Neural progenitor cell (in vitro differentiated cells): ENCODE results near the gene IL12A. TPM values are rescaled to one million over a fixed set of nuclear protein-coding genes. Genes with fewer than 3 reads are reported as not detected.

ENCODE experiments used
- DNase-seq: peaks from one replicate; pipeline ENCODE4 v3.0.0-alpha.2; 2016; ENCODE audit warnings: low spot score
- H2AFZ ChIP-seq: fragments of 200-600 bp; sonication (generic); replicated peaks from 2 replicates; pipeline ENCODE4 v1.6.1; 2016; ENCODE audit warnings: antibody characterized with exemption
- H3F3A ChIP-seq: fragments of 200-600 bp; sonication (generic); 2 replicates; pipeline ENCODE4 v1.6.1; 2016; ENCODE audit warnings: antibody characterized with exemption, low read depth
- H3K27ac ChIP-seq: fragments of 200-600 bp; sonication (generic); 2 replicates; pipeline ENCODE4 v1.5.1; 2016; ENCODE audit warnings: mild to moderate bottlenecking
- H3K27me3 ChIP-seq: fragments of 200-600 bp; sonication (generic); 2 replicates; pipeline ENCODE4 v1.6.1; 2016; ENCODE audit warnings: mild to moderate bottlenecking, moderate library complexity
- H3K36me3 ChIP-seq: fragments of 200-600 bp; sonication (generic); 2 replicates; pipeline ENCODE4 v1.5.1; 2016
- H3K4me1 ChIP-seq: fragments of 200-600 bp; sonication (generic); 2 replicates; pipeline ENCODE4 v1.6.1; 2016; ENCODE audit warnings: mixed run types
- H3K4me2 ChIP-seq: fragments of 200-600 bp; sonication (generic); 2 replicates; pipeline ENCODE4 v1.6.1; 2016
- H3K4me3 ChIP-seq: fragments of 200-600 bp; sonication (generic); 2 replicates; pipeline ENCODE4 v1.5.1; 2016
- H3K79me2 ChIP-seq: fragments of 200-600 bp; sonication (generic); 2 replicates; pipeline ENCODE4 v1.6.1; 2016; ENCODE audit warnings: low read depth
- H3K9ac ChIP-seq: fragments of 200-600 bp; sonication (generic); 2 replicates; pipeline ENCODE4 v1.6.1; 2016
- H3K9me3 ChIP-seq: fragments of 200-600 bp; sonication (generic); 2 replicates; pipeline ENCODE4 v1.5.1; 2016; ENCODE audit warnings: low read depth
- H4K20me1 ChIP-seq: fragments of 200-600 bp; sonication (generic); 2 replicates; pipeline ENCODE4 v1.6.1; 2016; ENCODE audit warnings: low read depth
- H3K27ac Mint-ChIP-seq: 3 replicates; pipeline ENCODE4 v1.8.0; 2021; ENCODE audit warnings: mixed read lengths
- H3K27me3 Mint-ChIP-seq: 2 replicates; pipeline ENCODE4 v1.8.0; 2022; ENCODE audit warnings: low read depth, mild to moderate bottlenecking, inconsistent platforms, moderate library complexity, mixed read lengths; ENCODE audit not compliant: insufficient read depth
- H3K36me3 Mint-ChIP-seq: 3 replicates; pipeline ENCODE4 v1.8.0; 2021; ENCODE audit warnings: mixed read lengths
- H3K4me1 Mint-ChIP-seq: 3 replicates; pipeline ENCODE4 v1.8.0; 2021; ENCODE audit warnings: mixed read lengths
- H3K4me3 Mint-ChIP-seq: 3 replicates; pipeline ENCODE4 v1.8.0; 2021; ENCODE audit warnings: mild to moderate bottlenecking, moderate library complexity, mixed read lengths
- H3K9me3 Mint-ChIP-seq: 3 replicates; pipeline ENCODE4 v1.8.0; 2020; ENCODE audit warnings: mixed read lengths
- EZH2 ChIP-seq: fragments of 200-600 bp; sonication (generic); IDR thresholded peaks from 2 replicates; pipeline ENCODE4 v1.6.1; 2017; ENCODE audit warnings: antibody characterized with exemption, mild to moderate bottlenecking, moderate library complexity
- EZH2phosphoT487 ChIP-seq: fragments of 200-600 bp; sonication (generic); IDR thresholded peaks from 2 replicates; pipeline ENCODE4 v1.6.1; 2017; ENCODE audit warnings: antibody characterized with exemption
- total RNA-seq: library from RNA; depleted of rRNA; stranded (reverse); fragments of >200 nt; gene quantifications from 2 replicates; pipeline ENCODE4 v1.2.3, GENCODE V29; 2015; ENCODE audit warnings: low replicate concordance
- TF ChIP-seq, protein P1 (sequence below): fragments of 200-600 bp; sonication (generic); IDR thresholded peaks from 2 replicates; pipeline ENCODE4 v1.5.1; 2017; ENCODE audit warnings: antibody characterized with exemption, mild to moderate bottlenecking

The IL12A gene
- total RNA-seq, 1 donor from 2014 or later: 0.79 TPM

DNA sequence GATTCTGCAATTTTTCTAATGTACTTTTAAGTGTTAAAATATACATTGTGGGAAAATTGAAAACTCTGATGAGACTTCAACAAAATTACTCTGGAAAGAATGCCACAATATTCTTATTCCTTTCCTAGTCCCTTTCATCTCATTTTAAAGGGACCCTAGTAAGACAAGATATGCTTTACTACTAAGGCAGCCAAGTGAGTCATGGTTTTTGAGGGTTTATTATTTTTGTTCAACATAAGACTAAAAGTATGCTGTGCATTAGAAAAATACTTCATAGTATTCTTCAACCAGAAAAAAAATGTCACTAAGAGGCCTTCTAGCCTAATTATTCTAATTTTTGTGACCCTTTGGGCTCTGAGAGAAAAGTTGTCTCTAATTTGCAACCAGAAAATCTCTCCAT lies 7.4 kb downstream of the IL12A start:
- H3K36me3 Mint-ChIP-seq: no peaks in the 10 kb centered on the region
- Histone ChIP-seq H3K4me3 (no peak overlapping the region), H3F3A (peaks cover 5% of the 10 kb centered on the region), H3K79me2 (no peaks in the 10 kb centered on the region), H3K36me3 (no peaks in the 10 kb centered on the region), H3K27me3 (no peaks in the 10 kb centered on the region), H3K9ac (no peak overlapping the region), H3K4me1 (peaks cover 6% of the 10 kb centered on the region), H4K20me1 (no peaks in the 10 kb centered on the region), H3K27ac (no peak overlapping the region), H3K9me3 (no peaks in the 10 kb centered on the region), H2AFZ (no peak overlapping the region), H3K4me2 (no peak overlapping the region)
- H3K27me3 Mint-ChIP-seq: no peaks in the 10 kb centered on the region
- H3K27ac Mint-ChIP-seq: no peak overlapping the region
- DNase-seq: no peak
- no peak for TF ChIP-seq EZH2phosphoT487
- TF ChIP-seq EZH2: no peak
- TF ChIP-seq, protein P1, sequence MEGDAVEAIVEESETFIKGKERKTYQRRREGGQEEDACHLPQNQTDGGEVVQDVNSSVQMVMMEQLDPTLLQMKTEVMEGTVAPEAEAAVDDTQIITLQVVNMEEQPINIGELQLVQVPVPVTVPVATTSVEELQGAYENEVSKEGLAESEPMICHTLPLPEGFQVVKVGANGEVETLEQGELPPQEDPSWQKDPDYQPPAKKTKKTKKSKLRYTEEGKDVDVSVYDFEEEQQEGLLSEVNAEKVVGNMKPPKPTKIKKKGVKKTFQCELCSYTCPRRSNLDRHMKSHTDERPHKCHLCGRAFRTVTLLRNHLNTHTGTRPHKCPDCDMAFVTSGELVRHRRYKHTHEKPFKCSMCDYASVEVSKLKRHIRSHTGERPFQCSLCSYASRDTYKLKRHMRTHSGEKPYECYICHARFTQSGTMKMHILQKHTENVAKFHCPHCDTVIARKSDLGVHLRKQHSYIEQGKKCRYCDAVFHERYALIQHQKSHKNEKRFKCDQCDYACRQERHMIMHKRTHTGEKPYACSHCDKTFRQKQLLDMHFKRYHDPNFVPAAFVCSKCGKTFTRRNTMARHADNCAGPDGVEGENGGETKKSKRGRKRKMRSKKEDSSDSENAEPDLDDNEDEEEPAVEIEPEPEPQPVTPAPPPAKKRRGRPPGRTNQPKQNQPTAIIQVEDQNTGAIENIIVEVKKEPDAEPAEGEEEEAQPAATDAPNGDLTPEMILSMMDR: no peak
- H3K4me1 Mint-ChIP-seq: peaks cover 10% of the 10 kb centered on the region
- H3K9me3 Mint-ChIP-seq: peaks cover 8% of the 10 kb centered on the region
- no peak overlapping the region for H3K4me3 Mint-ChIP-seq

DNA sequence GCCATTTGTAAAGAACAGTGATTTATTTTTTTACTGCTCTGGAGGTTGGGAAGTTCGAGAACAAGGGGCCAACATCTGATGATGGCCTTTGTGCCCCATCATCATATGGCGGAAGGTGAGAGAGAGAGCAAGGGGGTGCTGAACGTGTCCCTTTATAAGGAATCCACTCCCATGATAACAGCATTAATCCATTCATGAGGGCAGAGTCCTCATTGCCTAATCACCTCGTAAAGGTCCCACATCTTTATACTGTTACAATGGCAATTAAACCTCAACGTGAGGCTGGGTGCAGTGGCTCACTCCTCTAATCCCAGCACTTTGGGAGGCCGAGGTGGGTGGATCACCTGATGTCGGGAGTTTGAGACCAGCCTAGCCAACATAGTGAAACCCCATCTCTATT lies 8.3 kb downstream of the IL12A start:
- no peaks in the 10 kb centered on the region for H3K9me3 ChIP-seq
- no peak overlapping the region for H3K27ac ChIP-seq
- H3K9me3 Mint-ChIP-seq: no peaks in the 10 kb centered on the region
- no peak overlapping the region for H3K27ac Mint-ChIP-seq
- no peaks in the 10 kb centered on the region for H4K20me1 ChIP-seq
- peaks cover 20% of the 10 kb centered on the region for H3K4me1 Mint-ChIP-seq
- peaks cover 14% of the 10 kb centered on the region for H3F3A ChIP-seq
- H3K9ac ChIP-seq: no peak overlapping the region
- DNase-seq: no peak
- no peaks in the 10 kb centered on the region for H3K79me2 ChIP-seq
- H3K27me3 Mint-ChIP-seq: peaks cover 2% of the 10 kb centered on the region
- H3K36me3 ChIP-seq: no peaks in the 10 kb centered on the region
- H3K27me3 ChIP-seq: no peaks in the 10 kb centered on the region
- no peak overlapping the region for H3K4me3 ChIP-seq
- no peak for TF ChIP-seq EZH2
- TF ChIP-seq EZH2phosphoT487: no peak
- TF ChIP-seq, protein P1: no peak
- no peak overlapping the region for H3K4me2 ChIP-seq
- no peak overlapping the region for H2AFZ ChIP-seq
- H3K4me1 ChIP-seq: peaks cover 15% of the 10 kb centered on the region
- no peaks in the 10 kb centered on the region for H3K36me3 Mint-ChIP-seq
- H3K4me3 Mint-ChIP-seq: no peak overlapping the region

DNA sequence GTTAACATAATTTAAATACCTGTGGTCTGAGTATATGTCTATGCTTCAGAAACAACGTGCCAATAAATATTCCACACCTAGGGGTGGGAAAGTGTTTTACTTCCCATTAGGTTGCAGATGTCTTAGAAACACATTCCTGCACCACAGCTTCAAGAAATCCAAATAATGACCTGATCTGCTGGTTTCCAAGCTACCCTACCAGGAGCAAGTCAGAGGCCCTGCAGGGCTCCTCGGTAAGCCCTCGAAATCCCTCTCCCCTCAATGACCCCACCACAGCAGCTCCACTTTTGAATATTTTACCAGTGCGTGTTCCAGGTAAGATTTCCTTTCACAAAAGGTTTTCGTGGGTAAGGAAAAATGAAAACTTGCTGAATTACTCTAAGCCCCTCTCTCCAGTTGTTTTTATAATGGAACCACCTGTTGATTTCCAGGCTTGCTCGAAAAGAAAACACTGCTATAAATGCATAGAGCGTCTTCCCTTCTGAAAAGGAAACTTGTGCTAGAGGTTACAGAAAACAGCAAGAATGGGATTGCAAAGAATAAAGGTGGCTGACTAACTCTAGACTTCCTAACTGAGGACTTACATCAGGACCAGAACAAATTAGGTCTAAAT lies 12.6 kb downstream of the IL12A start:
- Mint-ChIP-seq H3K4me1 (peaks cover 32% of the 10 kb centered on the region), H3K27ac (peak overlapping the region; percentile 94), H3K36me3 (no peaks in the 10 kb centered on the region), H3K9me3 (no peaks in the 10 kb centered on the region), H3K27me3 (peaks cover 2% of the 10 kb centered on the region), H3K4me3 (peak overlapping the region; percentile 29)
- H2AFZ ChIP-seq: peak overlapping the region; percentile 84
- H3K4me2 ChIP-seq: peak overlapping the region; percentile 67
- peak; percentile 64 for DNase-seq
- H3F3A ChIP-seq: peaks cover 27% of the 10 kb centered on the region
- H3K4me3 ChIP-seq: peak overlapping the region; percentile 31
- no peaks in the 10 kb centered on the region for H3K27me3 ChIP-seq
- no peak overlapping the region for H3K9ac ChIP-seq
- TF ChIP-seq EZH2phosphoT487: no peak
- TF ChIP-seq, protein P1: no peak
- TF ChIP-seq EZH2: no peak
- H3K4me1 ChIP-seq: peaks cover 25% of the 10 kb centered on the region
- H3K36me3 ChIP-seq: no peaks in the 10 kb centered on the region
- no peaks in the 10 kb centered on the region for H3K9me3 ChIP-seq
- H3K79me2 ChIP-seq: no peaks in the 10 kb centered on the region
- H3K27ac ChIP-seq: peak overlapping the region; percentile 89
- H4K20me1 ChIP-seq: no peaks in the 10 kb centered on the region
